GM21360 (cell line): ENCODE data around the gene ALDH4A1.
"Not testable (repeated sequence)": the region's sequence is repeated elsewhere in the genome, so short reads cannot be mapped to it uniquely, and the experiment has no call there.

Experiments
- ATAC-seq: cut with Tn5 transposase; IDR thresholded peaks from one replicate; pipeline ENCODE4 v1.9.1; 2021; ENCODE audit warnings: mild to moderate bottlenecking, moderate library complexity; ENCODE audit not compliant: unreplicated experiment

The ALDH4A1 gene

DNA sequence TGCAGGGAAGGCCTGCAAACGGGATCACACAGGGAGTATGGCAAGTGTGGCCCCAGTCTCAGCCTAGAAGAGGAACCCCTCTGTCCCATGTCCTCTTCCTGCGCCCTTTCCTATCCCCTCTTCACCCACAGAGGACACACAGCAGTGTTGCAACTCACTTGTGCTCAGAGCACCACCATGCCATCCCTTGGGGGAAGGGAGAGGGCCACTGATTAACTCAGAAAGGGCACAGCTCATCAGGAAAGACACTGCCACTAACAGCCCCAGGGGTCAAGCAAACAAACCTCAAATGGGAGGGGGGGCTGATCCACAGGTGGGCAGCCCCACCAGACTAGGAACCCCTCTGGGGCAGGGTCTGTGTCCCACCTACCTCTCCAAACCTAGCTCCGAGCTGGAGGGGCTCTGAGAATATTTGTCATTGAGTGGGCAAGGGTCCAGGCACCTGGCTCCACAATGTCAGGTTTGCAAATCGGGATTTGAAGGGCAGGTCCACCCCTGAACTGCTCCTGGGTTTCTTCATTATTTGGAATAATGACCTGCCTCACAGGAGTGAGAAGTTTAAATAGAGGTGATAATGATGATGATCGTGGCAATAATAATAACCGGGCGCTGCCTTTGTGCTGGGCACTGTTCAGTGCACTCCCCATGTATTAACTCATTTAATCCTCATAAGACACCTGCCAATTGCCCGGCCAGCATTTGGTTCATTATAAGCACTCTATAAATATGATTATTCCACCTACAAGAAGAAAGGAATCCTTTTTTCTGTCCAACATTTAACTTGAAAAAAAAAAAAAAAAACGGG, 1.0 kb downstream of the ALDH4A1 start:
- no peak for ATAC-seq

DNA sequence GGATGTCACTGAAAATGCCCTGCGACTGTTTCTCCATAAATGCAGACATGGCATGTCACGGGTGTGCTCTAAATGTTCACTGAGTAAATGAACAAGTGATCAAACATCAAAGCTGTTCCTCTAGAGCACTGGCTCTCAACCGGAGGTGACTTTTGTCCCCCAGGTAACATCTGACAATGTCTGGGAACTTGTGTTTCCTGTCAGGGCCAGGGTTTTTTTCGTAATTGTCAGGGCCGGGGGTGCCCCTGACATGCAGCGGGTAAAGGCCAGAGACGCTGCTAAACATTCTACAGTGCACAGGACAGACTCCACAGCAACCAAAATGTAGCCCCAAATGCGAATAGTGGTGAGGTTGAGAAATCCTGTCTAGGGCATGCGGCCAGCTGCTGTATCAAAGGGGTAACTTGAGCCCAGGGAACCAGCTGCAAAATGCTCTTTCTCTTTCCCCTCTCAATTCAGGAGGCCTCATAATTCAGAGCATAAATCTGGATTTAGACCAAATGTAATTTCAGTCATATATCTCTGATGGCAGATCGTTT, 2.0 kb downstream of the ALDH4A1 start:
- no peak for ATAC-seq

DNA sequence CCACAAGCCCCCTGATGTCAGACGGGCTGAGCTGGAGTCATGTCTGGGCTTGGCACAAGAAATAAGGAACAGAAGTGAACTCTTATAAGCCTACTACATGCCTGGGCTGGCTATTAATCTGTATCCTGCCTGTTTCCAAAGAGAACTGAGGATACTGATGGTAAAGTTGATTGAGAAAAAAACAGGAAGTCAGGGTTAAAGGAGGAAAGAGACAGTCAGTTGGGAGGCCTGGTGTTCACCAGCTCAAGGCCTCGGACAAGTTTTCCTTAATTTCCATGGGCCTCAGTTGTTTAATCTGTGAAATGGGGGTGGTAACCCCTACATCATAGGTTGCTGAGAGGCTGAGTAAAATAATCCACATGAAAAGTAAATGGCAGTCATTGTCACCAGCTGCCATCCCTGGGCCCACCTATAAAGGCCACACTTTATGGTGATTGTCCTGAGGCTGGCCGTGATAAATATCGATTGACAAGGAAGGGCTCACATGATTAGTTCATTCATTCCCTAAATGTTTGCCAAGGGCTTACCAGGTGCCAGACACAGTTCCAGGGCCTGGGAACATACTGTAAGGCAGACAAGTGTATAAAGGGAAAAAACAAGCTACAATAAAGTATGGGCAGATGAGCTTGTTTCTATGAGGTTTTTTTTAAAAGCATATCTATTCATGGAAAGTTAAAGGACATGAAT, 2.8 kb downstream of the ALDH4A1 start:
- no peak for ATAC-seq

DNA sequence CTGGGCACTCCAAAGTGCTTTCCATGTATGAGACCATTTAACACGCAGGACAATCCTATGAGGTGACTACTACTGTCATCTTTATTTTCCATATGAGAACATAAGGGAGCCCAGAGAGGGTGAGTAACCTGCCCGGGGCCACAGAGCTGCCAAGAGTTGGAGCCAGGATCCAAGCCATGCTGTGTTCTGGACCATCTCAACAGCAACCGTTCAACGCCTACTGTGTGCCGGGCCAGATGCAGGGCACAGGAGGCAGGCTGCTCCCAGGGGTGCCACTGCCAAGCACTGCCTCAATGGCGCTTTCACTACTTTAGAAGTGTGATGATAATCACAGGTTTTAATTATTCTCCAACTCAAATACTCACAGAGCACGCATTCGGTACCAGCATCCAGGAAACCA, 3.8 kb downstream of the ALDH4A1 start:
- ATAC-seq = no peak

DNA sequence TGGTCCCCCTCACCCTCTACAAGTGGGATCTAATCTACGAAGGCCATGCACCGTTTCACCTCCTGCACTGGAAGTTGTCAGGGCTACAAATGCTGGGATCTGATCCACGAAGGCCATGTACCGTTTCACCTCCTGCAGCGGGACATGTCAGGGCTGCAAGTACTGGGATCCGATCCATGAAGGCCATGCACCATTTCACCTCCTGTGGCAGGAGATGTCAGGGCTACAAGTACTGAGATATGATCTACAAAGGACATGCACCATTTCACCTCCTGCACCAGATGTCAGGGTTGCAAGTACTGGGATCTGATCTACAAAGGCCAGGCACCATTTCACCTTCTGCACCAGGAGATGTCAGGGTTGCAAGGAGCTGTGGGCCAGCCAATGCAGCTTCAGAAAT, 7.0 kb downstream of the ALDH4A1 start:
- no peak for ATAC-seq

DNA sequence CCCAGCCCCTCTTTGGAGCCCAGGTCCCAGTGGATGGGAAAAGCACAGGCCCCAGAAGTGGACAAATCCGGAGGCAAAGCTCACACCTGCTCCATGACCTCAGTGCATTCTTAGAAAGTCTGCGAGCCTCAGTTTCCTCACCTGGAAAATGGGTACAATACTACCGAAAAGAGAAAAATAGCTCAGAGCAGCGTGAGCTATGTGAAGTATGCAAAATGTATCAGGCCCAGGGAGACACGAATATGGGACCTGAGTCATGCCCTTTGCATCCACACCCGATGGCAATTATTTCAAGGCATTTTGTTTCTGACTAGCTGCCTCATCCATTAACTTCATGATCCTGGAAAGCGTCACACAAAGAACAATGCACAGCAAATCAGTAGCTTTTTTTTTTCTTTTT, 9.2 kb downstream of the ALDH4A1 start:
- no peak for ATAC-seq

DNA sequence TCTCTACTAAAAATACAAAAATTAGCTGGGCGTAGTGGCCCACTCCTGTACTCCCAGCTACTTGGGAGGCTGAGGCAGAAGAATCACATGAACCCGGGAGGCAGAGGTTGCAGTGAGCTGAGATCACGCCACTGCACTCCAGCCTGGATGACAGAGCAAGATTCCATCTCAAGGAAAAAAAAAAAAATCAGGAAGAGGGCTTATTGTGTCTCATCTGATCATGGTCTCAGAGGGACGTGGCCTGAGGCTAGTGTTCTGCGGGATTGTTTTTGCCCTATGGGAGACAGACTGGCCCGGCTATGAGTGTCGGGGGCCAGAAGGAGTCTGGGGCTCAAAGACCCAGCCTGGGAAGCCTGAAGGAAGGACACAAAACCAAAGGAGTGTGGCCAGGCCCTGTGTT, 10.5 kb downstream of the ALDH4A1 start:
- not testable (repeated sequence) for ATAC-seq

DNA sequence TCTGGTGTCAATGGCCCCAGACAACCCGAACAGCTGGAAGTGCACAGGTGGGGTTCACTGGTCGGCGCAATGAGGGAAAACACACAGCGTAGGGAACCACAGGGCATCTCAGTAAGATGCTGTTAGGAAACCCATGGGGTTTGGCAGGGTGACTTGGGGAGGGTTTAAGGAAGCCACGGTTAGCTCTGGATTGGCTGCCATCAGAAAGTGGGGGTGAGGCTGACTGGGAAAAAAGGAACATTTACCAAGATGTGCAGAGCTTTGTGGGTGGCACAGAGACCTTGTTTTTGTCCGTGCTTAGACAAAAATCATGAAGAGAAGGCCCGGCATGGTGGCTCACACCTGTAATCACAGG, 11.0 kb downstream of the ALDH4A1 start:
- ATAC-seq = no peak

DNA sequence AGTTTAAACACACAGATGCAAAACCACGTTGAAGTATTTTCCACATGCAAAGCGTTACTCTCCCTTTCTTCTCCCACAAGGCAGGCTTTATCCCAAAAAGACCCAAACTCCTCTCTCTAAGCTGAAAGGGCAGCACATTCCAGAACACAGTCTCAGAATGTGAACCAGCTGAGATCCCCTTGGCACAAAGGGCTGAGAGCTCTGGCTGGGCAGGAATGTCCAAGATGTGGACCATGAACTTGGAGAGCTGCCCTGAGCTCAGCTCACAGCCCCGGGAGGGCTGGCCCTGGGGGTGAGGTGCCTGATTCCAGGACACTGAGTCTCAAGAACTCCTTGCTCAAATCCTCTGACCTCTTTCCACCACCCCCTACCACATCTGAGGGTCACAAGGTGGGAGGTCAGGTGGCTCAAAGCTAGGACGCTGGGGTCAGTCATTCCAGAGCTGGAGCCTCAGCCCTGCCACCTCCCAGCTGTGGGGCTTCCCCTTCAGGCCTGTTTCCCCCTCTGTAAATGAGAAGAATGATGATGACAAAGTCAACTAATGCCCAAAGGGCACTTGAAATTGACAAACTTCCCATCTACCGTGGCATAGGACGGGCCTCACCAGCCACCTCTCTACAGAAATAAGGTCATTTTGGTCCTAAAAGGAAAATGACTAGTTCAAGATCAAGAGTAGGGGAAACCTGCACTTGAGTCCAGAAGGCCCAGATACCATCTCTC, 11.5 kb downstream of the ALDH4A1 start:
- ATAC-seq = no peak

DNA sequence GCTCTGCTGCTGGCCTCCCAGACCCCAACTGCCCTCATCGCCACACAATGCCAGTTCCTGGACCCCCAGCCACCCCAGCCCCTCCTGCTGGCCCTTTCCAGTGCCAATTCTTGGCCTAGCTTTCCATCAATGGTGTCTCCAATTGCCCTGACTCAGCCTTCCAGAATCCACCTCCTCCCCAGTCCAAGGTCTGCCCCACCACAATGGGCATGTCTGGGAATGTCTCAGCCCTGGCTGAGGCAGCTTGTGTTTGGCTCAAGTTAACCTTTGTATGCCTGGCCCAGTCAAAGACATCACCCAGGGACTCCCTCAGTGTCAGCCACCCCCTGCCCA, 16.4 kb downstream of the ALDH4A1 start:
- no peak for ATAC-seq

DNA sequence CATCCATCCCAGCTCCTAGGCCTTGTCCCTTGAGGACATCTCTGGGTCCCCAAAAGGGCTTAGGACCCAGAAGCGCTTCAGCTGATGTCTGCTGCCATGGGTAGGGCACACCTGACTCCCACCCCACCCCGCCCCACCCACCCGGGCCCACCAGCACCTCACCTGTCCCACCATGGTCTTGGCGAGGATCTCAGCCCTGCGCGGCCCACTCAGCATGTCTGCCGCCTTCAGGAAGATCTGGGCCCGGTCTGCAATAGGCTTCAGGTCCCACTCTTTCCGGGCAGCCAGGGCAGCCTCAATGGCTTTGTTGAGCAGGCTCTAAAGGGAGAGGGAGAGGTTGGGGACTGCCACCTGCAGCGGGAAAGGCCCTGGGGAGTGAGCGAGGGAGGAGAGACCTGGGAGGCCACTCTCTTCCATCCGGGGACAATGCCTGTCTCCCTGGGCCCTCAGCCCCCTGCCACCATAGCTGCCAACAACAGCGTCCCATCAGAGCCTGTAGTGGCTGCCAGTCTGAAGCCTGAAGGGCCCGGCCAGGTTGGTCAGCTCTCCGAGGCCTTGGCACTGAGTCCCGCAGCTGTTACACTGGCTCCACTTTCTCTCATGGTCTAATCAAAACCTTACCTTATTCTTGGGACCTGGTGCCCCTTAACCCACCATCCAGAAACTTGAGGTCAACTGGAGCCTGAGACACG, 16.9 kb downstream of the ALDH4A1 start:
- no peak for ATAC-seq

DNA sequence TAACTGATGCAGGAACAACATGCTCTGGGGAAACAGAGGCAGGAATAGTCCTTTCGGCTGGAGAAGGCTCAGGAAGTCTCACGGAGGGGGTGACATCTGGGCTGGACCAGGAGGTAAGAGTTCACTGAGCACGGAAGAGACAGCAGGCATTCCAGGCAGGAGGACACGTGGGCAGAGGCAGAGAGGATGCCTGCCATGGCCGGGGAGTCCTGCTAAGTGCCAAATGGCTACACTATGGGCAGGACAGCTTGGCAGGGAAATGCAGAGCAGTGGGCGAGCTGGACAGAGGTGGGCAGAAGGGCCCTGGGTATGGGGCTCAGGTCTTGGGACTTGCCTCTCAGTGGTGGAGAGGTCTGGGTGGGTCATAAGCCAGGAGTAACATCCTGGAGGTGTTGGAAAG, 17.6 kb downstream of the ALDH4A1 start:
- no peak for ATAC-seq

DNA sequence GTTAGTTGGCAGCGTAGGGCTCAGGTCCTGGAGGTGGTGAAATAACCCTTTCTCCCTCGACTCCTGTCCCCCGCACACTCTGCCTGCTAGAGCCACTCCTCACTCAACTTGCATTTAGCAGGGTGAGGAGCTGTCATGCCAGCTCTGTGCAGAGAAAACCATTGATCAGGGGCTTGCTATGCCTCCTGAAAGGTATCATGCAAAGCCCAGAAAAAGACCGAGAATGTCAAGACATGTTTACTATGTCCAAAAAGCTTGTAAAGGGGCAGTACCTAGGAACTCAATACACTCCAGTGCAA, 18.0 kb downstream of the ALDH4A1 start:
- ATAC-seq = no peak

DNA sequence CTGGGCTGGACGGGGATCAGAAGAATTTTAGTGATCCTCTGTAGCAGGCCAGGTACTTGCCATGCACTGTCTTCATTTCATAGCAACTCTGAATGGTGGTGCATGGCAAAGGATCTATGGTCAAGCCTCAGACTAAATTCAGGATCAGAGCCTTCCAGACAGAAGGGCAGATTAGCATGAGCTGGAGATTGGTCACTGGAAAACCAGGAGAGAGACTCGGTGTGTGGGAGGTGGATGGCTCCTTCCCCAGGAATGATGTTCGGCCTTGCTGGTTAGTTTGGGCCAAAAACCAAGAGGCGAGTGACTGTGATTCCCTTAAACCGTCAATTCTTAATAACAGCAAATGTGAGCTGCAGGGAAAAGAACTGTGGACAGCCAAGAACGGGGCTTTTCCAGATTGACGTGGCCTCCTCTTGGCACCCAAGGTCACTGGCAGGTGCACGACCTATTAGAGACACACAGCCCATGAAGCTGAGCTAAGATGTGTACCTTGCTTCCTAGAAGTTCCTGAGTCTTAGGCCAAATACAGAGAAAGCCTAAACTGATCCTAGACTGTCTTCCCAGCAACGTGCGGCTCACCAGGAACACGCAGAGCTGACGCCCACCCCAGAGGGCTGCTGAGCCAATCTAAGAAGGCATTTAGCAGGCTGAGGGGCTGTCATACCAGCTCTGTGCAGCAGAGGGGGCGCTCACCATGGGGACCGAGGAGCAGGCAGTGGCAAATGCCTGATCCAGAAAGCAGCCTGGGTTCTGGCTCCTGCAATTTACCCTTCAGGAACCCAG, 18.5 kb downstream of the ALDH4A1 start:
- no peak for ATAC-seq

DNA sequence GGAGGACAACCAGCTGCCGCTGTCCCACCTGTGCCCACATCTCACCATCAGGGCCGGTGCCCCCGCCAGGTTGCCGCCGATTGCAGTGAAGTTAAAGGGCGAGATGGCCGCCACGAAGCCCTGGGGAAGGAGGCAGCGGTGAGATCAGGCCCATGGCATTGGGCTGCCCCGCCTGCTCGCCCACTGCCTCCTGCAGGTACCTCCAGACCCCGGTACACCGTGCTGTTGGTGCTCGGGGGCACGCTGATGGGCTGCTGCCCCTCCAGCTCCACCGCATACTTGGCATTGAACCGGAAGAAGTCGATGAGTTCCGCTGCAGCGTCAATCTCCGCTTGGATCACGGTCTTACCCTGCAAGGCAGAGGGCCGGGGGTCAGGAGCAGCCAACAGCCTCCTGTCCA, 19.3 kb downstream of the ALDH4A1 start:
- no peak for ATAC-seq

DNA sequence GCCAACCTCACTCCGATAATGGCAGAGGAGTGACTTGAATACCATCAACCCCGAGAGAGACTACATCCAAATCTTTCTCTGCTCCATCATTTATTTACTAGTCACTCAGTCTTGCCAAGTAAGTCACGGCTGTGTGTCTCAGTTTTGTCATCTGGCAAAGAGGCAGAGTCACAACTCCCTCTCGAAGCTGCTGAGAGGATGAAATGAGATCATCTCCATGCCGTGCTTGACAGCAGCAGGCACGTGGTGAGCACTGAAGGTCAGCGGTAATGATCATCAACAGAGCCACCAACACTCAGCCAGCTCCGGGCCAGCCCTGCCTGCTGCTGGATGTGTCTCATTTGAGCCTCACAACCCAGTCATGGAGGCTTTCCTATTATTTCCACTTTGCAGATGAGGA, 19.9 kb downstream of the ALDH4A1 start:
- ATAC-seq = no peak

DNA sequence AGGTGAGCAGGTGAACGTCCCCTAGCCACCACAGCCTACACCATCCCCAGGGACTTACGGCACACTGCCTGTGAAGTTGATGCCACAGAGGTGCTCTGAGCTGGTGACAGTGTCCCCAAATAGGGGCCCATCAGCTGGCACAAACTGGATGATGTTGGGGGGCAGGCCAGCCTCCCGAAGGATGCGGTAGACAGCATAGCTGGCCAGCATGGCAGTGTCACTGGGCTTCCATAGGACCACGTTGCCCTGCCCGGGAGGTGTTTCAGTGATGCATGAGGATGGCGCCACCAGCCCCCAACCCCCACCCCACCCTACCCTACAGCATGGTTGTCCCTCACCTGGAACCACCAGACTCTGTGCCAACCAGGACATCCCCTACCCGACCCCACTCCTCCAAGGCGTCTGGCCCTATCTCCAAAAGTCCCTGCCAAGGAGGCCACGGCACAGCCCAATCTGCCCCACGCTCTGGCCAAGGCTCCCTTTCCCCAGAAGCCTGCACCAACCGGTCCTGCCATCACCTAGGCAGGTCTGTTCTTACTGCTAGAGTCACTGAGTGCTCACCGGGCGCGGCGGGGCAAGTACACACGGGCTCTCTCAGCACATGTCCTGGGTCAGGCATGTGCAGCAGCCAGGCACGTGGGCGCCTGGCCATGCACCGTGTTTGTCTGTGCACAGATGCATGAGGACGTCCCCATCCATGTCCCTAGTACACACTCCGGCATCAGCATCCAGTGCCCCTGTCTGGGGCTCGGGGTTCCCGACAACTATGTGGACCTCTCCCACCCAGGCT, 20.5 kb downstream of the ALDH4A1 start:
- ATAC-seq = no peak

DNA sequence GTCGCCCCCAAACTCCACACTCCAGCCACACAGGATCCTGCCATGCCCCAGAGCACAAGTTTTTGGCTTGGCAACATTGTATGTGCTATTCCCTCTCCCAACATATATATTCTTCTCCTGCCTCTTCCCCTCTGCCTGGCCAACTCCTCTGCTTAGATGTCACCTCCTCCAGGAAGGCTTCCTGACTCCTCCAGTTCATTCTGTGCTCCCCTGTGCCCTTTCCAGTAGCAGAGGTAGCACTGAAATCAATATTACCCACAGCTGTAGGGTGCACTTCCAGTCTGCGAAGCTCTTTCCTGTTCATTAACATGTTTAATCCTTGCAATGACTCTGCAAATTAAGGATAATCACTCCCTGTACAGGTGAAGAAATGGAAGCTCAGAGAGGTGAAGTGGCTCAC, 21.2 kb downstream of the ALDH4A1 start:
- no peak for ATAC-seq

DNA sequence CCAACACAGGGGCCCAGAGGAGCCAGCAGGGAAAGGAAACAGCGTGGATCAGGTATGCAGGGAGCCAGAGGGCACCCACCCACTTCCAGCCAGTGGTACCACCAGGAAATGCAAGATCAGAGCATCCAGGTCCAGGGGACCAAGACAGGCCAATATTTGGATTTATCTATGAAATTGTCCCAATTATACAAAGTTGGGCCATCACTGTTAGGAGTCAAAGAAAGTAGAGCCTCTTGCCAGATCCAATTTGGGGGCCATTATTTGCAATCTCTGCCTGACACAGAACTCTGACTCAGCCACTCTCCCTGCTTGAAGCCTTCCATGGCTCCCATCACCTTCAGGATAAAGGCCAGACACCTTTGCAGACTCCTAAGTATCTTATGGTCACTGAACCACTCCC, 21.8 kb downstream of the ALDH4A1 start:
- ATAC-seq = no peak

DNA sequence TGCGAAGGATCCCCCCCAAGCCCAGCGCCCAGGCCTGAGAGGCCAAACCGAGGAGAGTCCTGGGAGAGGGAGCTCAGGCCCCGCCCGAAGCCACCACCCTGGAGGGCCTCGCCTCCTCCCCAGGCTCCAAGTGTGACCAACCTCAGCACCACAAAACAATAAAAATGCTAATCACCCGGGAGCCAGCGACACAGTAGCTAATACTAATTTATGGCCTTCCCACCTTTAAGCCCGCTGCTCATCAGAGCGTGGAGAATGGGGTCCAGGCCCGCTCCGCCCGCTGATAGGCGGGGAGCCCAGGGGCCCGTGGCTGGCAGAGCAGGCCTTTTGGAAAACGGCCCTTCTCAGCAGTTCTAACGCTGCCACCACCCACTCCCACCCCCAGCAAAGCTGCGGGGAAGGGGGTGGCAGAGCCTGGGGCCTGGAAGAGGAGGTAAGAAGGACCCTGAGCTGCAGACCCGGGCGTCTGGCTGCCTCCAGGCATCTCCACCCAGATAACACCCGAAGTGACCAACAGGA, 22.5 kb downstream of the ALDH4A1 start:
- ATAC-seq = no peak
